ENCODE data around the gene CBY3. TPM values are rescaled to one million over a fixed set of nuclear protein-coding genes. Genes with fewer than 3 reads are reported as not detected.

Gene CBY3
- polyA plus RNA-seq, 2 of the 4 experiments (the other 2 are of a cell fraction): not detected

- no peak overlapping the region for H3K4me3 ChIP-seq
- DNase-seq (ENCODE audit: low read depth in 1 of 2, low spot score in 1 of 2) (no peak), FAIRE-seq (no peak), ATAC-seq (no peak)
- ChIA-PET POLR2A (no interaction called here), CTCF (interaction anchor here (1.1 to 1.6 kb wide), 5 partner anchors 18 to 61 kb away, joined by 3 to 5 read pairs (median 3); no protein-coding TSS in a partner anchor)
- no peak overlapping the region for H3K27ac ChIP-seq
- H3K4me1 ChIP-seq: peaks cover 21% of the 10 kb centered on the region
- TF ChIP-seq RFX5 (IDR thresholded peaks at IDR 0.05): no peak
- TF ChIP-seq EP300 (IDR thresholded peaks at IDR 0.05): no peak
- no peak for TF ChIP-seq POLR2AphosphoS2 (conservative IDR thresholded peaks at IDR 0.05; ENCODE audit: low read length)
- TF ChIP-seq FOXS1 (CRISPR knock-in tag; IDR thresholded peaks at IDR 0.05): no peak
- TF ChIP-seq EHF (CRISPR knock-in tag; IDR thresholded peaks at IDR 0.05): no peak
- no peak for TF ChIP-seq RAD21 (conservative IDR thresholded peaks at IDR 0.05 in 1 of 2, IDR thresholded peaks at IDR 0.05 in 1 of 2)
- TF ChIP-seq RCOR1 (IDR thresholded peaks at IDR 0.05; ENCODE audit: low read depth, low read length): no peak
- TF ChIP-seq EHMT2 (IDR thresholded peaks at IDR 0.05; ENCODE audit: low read depth): no peak
- no peak for TF ChIP-seq HDAC2 (IDR thresholded peaks at IDR 0.05)
- no peak for TF ChIP-seq NR3C1 (IDR thresholded peaks at IDR 0.05)
- H3K9me3 ChIP-seq: no peaks in the 10 kb centered on the region
- no peak overlapping the region for H3K4me2 ChIP-seq
- WGBS (ENCODE audit: missing lambda C conversion rate): 88% methylated on average over 3 of the region's 3 CpGs
Observed at GRCh38 chr5:179729727-179730126, 48.9 kb upstream of the CBY3 start.

GRCh38 chr5:179729303-179729702 is 48.5 kb upstream of the CBY3 start:
- DNase-seq (ENCODE audit: low read depth in 1 of 2, low spot score in 1 of 2): no peak
- no peak for FAIRE-seq
- 90% methylated on average over 4 of the region's 4 CpGs for WGBS (ENCODE audit: missing lambda C conversion rate)
- H3K4me2 ChIP-seq: no peak overlapping the region
- CTCF ChIA-PET: interaction anchor here (1.2 to 1.6 kb wide), 4 partner anchors 18 to 35 kb away, joined by 3 to 5 read pairs (median 4); no protein-coding TSS in a partner anchor
- POLR2A ChIA-PET: no interaction called here
- peaks cover 17% of the 10 kb centered on the region for H3K4me1 ChIP-seq
- ATAC-seq: no peak
- no peak overlapping the region for H3K27ac ChIP-seq
- H3K9me3 ChIP-seq: no peaks in the 10 kb centered on the region
- no peak overlapping the region for H3K4me3 ChIP-seq
- no peak for TF ChIP-seq MYC (IDR thresholded peaks at IDR 0.05; ENCODE audit: borderline replicate concordance, low read length)
- TF ChIP-seq RFX5 (IDR thresholded peaks at IDR 0.05): no peak
- no peak for TF ChIP-seq PBX3 (IDR thresholded peaks at IDR 0.05)

GRCh38 chr5:179727106-179727505 is 46.3 kb upstream of the CBY3 start:
- DNase-seq (ENCODE audit: low read depth in 1 of 2, low spot score in 1 of 2): no peak
- H3K4me3 ChIP-seq: no peak overlapping the region
- H3K9me3 ChIP-seq: no peaks in the 10 kb centered on the region
- H3K27ac ChIP-seq: no peak overlapping the region
- POLR2A ChIA-PET: interaction anchor here (0.5 kb wide), 1 partner anchor 23 kb away, joined by 3 read pairs; no protein-coding TSS in a partner anchor
- no peak for ATAC-seq
- H3K4me1 ChIP-seq: peaks cover 14% of the 10 kb centered on the region
- no peak for FAIRE-seq
- CTCF ChIA-PET: no interaction called here
- no peak overlapping the region for H3K4me2 ChIP-seq
- WGBS (ENCODE audit: missing lambda C conversion rate): 93% methylated on average over 6 of the region's 6 CpGs
- TF ChIP-seq CBX2 (IDR thresholded peaks at IDR 0.05; ENCODE audit: borderline replicate concordance, low read depth): no peak

GRCh38 chr5:179724163-179724562 is 43.3 kb upstream of the CBY3 start:
- DNase-seq (ENCODE audit: low read depth in 1 of 2, low spot score in 1 of 2) (no peak), ATAC-seq (no peak), FAIRE-seq (no peak)
- TF ChIP-seq ESRRA (IDR thresholded peaks at IDR 0.05; ENCODE audit: borderline replicate concordance, low read length): no peak
- no peak for TF ChIP-seq POLR2AphosphoS2 (conservative IDR thresholded peaks at IDR 0.05; ENCODE audit: low read length)
- ChIA-PET POLR2A (no interaction called here), CTCF (no interaction called here)
- H3K9me3 ChIP-seq: no peaks in the 10 kb centered on the region
- WGBS (ENCODE audit: missing lambda C conversion rate): 90% methylated on average over 4 of the region's 4 CpGs
- H3K4me3 ChIP-seq: no peak overlapping the region
- no peak overlapping the region for H3K4me2 ChIP-seq
- H3K27ac ChIP-seq: no peak overlapping the region
- H3K4me1 ChIP-seq: no peaks in the 10 kb centered on the region

- POLR2A ChIA-PET: interaction anchor here (1.0 kb wide), 1 partner anchor 96 kb away, joined by 3 read pairs; no protein-coding TSS in a partner anchor
- H3K4me3 ChIP-seq: no peak overlapping the region
- CTCF ChIA-PET: interaction anchor here (1.3 kb wide), 1 partner anchor 43 kb away, joined by 9 read pairs; no protein-coding TSS in a partner anchor
- H3K4me1 ChIP-seq: no peaks in the 10 kb centered on the region
- FAIRE-seq (no peak), DNase-seq (ENCODE audit: low read depth in 1 of 2, low spot score in 1 of 2) (no peak), ATAC-seq (no peak)
- WGBS (ENCODE audit: missing lambda C conversion rate): 88% methylated on average over 2 of the region's 2 CpGs
- TF ChIP-seq ESRRA (IDR thresholded peaks at IDR 0.05; ENCODE audit: borderline replicate concordance, low read length) (no peak), POLR2AphosphoS2 (conservative IDR thresholded peaks at IDR 0.05; ENCODE audit: low read length) (no peak)
- no peak overlapping the region for H3K4me2 ChIP-seq
- H3K9me3 ChIP-seq: no peaks in the 10 kb centered on the region
- no peak overlapping the region for H3K27ac ChIP-seq
Observed at GRCh38 chr5:179720222-179720621, 39.4 kb upstream of the CBY3 start.
